ENCODE data around the gene CTCF. TPM values are rescaled to one million over a fixed set of nuclear protein-coding genes. Genes with fewer than 3 reads are reported as not detected.

Gene CTCF
- total RNA-seq, 1 donor from 2014 or later, result 36.0 TPM

DNA sequence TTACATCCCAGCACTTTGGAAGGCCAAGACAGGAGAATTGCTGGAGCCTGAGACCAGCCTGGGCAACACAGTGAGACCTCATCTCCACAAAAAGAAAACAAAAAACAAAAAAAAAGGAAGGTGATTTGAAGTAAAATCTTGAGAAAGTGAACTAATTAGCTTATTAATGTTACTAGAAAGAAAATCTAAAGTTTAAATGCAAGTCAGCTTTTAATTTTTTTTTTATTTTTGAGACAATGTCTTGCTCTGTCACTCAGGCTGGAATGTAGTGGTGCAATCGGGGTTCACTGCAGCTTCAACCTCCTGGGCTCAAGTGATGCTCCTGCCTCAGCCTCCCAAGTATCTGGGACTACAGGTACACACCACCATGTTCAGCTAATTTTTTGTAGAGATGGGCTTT, 3.5 kb upstream of the CTCF start:
- H3K36me3 ChIP-seq, result no peaks in the 10 kb centered on the region
- H3K9me3 ChIP-seq, result no peaks in the 10 kb centered on the region
- H3K4me1 ChIP-seq, result peaks cover 21% of the 10 kb centered on the region
- ATAC-seq (no peak), DNase-seq (no peak)
- H3K27ac ChIP-seq, result no peak overlapping the region
- H3K27me3 ChIP-seq, result no peaks in the 10 kb centered on the region
- TF ChIP-seq, protein P1, sequence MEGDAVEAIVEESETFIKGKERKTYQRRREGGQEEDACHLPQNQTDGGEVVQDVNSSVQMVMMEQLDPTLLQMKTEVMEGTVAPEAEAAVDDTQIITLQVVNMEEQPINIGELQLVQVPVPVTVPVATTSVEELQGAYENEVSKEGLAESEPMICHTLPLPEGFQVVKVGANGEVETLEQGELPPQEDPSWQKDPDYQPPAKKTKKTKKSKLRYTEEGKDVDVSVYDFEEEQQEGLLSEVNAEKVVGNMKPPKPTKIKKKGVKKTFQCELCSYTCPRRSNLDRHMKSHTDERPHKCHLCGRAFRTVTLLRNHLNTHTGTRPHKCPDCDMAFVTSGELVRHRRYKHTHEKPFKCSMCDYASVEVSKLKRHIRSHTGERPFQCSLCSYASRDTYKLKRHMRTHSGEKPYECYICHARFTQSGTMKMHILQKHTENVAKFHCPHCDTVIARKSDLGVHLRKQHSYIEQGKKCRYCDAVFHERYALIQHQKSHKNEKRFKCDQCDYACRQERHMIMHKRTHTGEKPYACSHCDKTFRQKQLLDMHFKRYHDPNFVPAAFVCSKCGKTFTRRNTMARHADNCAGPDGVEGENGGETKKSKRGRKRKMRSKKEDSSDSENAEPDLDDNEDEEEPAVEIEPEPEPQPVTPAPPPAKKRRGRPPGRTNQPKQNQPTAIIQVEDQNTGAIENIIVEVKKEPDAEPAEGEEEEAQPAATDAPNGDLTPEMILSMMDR (IDR thresholded peaks at IDR 0.05), result no peak
- intact Hi-C loops (cut with DNase I), result no loop called here
- no peak overlapping the region for H3K4me3 ChIP-seq

GRCh38 chr16:67560827-67561342, 1.4 kb upstream of the CTCF start:
- Histone ChIP-seq H3K4me1 (peaks cover 32% of the 10 kb centered on the region), H3K27ac (peak overlapping the region; percentile 83), H3K9me3 (no peaks in the 10 kb centered on the region), H3K36me3 (no peaks in the 10 kb centered on the region), H3K27me3 (no peaks in the 10 kb centered on the region), H3K4me3 (no peak overlapping the region)
- DNase-seq, result no peak
- TF ChIP-seq, protein P1 (IDR thresholded peaks at IDR 0.05), result no peak
- no peak for ATAC-seq
- intact Hi-C loops (cut with DNase I), result loop anchor here (10.0 kb wide), 1 partner anchor 104 kb away; the partner anchor contains the start of genes ACD, C16orf86, ENKD1 and PARD6A

DNA sequence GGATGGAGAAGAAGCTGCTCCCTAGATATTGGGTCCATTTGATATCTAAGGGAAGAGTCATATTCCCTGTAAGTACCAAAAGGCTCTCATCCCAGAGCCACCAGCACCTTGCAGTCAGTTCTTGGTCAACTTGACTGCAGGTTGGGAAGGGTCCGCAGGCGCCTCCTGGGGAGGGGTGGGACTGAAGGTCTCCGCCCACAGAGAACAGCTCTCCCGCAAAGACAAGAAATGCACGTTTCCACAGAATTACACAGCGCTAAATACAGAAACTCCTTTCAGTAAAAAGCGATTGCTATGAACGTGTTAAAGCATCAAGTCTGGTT, 864 bp upstream of the CTCF start:
- DNase-seq (no peak), ATAC-seq (no peak)
- intact Hi-C loops (cut with DNase I), result loop anchor here (10.0 kb wide), 1 partner anchor 103 kb away; the partner anchor contains the start of genes ACD, C16orf86, ENKD1 and PARD6A
- Histone ChIP-seq H3K36me3 (no peaks in the 10 kb centered on the region), H3K27me3 (no peaks in the 10 kb centered on the region), H3K27ac (peak overlapping the region; percentile 83), H3K9me3 (no peaks in the 10 kb centered on the region), H3K4me3 (peak overlapping the region; percentile 96), H3K4me1 (peaks cover 28% of the 10 kb centered on the region)
- TF ChIP-seq, protein P1 (IDR thresholded peaks at IDR 0.05), result no peak

- Histone ChIP-seq H3K4me3 (peak overlapping the region; percentile 96), H3K9me3 (no peaks in the 10 kb centered on the region), H3K4me1 (peaks cover 28% of the 10 kb centered on the region), H3K36me3 (no peaks in the 10 kb centered on the region), H3K27ac (peak overlapping the region; percentile 100), H3K27me3 (no peaks in the 10 kb centered on the region)
- intact Hi-C loops (cut with DNase I), result loop anchor here (10.0 kb wide), 1 partner anchor 103 kb away; the partner anchor contains the start of genes ACD, C16orf86, ENKD1 and PARD6A
- ATAC-seq (peak; percentile 93), DNase-seq (peak; percentile 99)
- TF ChIP-seq, protein P1 (IDR thresholded peaks at IDR 0.05), result no peak
Observed at GRCh38 chr16:67561824-67562525, 351 bp upstream of the CTCF start.

DNA sequence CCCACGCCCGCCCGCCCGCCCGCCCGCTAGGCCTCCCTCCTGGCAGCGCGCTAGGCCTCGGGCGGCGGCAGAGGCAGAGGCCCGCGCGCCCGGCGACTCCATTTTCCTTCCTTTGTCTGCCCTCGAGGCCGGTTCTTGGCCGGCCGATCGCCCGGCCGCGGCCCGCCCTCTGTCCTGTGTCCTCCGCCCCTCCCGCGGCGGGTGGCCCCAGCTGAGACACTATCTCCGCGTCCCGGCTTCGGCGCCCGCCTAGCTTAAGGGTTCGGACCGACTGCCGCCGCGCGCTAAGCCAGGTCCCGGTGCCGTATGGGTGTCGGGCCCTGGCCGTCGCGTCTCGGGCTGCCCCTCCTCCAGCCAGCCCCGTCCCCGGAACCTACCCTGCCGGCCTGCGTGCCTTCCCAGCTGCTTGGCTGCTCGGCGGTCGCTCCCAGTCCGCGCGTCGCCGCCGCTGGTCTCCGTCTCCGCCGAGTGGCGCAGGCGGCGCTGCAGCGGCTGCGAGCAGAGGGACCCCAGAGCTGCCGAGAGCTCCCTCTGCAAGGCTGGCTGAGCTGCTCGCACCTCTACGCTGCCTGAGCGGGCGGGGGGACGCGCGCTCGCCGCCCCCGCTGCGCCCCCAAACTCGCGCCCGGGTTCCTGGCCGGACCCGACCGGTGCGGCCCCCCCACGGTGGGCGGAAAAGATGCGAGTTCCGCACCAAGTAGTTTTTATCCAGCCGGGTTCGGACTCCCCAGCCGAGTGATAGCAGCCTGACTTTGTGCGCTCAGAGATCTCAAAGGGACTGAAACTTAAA, 787 bp downstream of the CTCF start:
- peak; percentile 17 for ATAC-seq
- TF ChIP-seq, protein P1 (IDR thresholded peaks at IDR 0.05), result peak; percentile 20
- Histone ChIP-seq H3K4me1 (peaks cover 28% of the 10 kb centered on the region), H3K36me3 (no peaks in the 10 kb centered on the region), H3K4me3 (peak overlapping the region; percentile 96), H3K27ac (peak overlapping the region; percentile 100), H3K27me3 (no peaks in the 10 kb centered on the region), H3K9me3 (no peaks in the 10 kb centered on the region)
- DNase-seq, result peak; percentile 86
- intact Hi-C loops (cut with DNase I), result loop anchor here (10.0 kb wide), 1 partner anchor 102 kb away; the partner anchor contains the start of genes ACD, C16orf86, ENKD1 and PARD6A

All from upper lobe of right lung (tissue), 1 donor.